Thyroid gland (tissue), 4 donors: ENCODE data around the gene WDR20. TPM values are rescaled to one million over a fixed set of nuclear protein-coding genes. Genes with fewer than 3 reads are reported as not detected.

Experiments used
- DNase-seq, 2 donors: peaks; one replicate each; pipeline ENCODE4 v3.0.0-alpha.2; 2019
- H3K27ac ChIP-seq, 3 donors: fragments of 200-600 bp; sonication (generic); 1 replicate in 2 of 3; 2 replicates in 1 of 3; pipeline ENCODE4 v1.5.1; 2016 to 2019; ENCODE audit warnings: mild to moderate bottlenecking in 1 of 3, moderate library complexity in 1 of 3
- H3K27me3 ChIP-seq: fragments of 200-600 bp; sonication (generic); one replicate; pipeline ENCODE4 v1.5.1; 2019
- H3K36me3 ChIP-seq, 2 donors: fragments of 200-600 bp; sonication (generic); one replicate each; pipeline ENCODE4 v1.5.1; 2016 to 2019
- H3K4me1 ChIP-seq, 2 donors: fragments of 200-600 bp; sonication (generic); one replicate each; pipeline ENCODE4 v1.5.1; 2017 to 2019
- H3K4me3 ChIP-seq, 3 donors: fragments of 200-600 bp; sonication (generic); replicated peaks in 1 of 3; 1 replicate in 2 of 3; 2 replicates in 1 of 3; pipeline ENCODE4 v1.5.1; 2016; ENCODE audit warnings: mild to moderate bottlenecking in 1 of 3
- H3K9me3 ChIP-seq: fragments of 200-600 bp; sonication (generic); one replicate; pipeline ENCODE4 v1.5.1; 2017
- POLR2A ChIP-seq, 2 donors: fragments of 450-650 bp; IDR thresholded peaks; one replicate each; pipeline ENCODE4 v1.6.1; 2017; ENCODE audit warnings: antibody characterized with exemption in 2 of 2, mild to moderate bottlenecking in 2 of 2, moderate library complexity in 1 of 2
- WGBS, 2 donors: methylation state at CpG; one replicate each; pipeline ENCODE4 v1.1.5; 2017; 5-methylcytosine and 5-hydroxymethylcytosine counted together
- intact Hi-C: fragments of 100-400 bp; cut with DNase I; formaldehyde crosslinking; loops from one replicate; pipeline ENCODE4 v1.15.1; 2023
- total RNA-seq, 4 donors: library from RNA; depleted of rRNA; stranded (reverse); fragments of >200 nt; gene quantifications; one replicate each; pipeline ENCODE4 v1.2.3, GENCODE V29; 2016
- TF ChIP-seq, protein P1 (sequence below), 6 experiments: fragments of 200-600 bp in 3 of 6; fragments of 450-650 bp in 3 of 6; sonication (generic) in 3 of 6; IDR thresholded peaks; one replicate each; pipeline ENCODE4 v1.5.1; 2016 to 2019; ENCODE audit warnings: antibody characterized with exemption in 6 of 6, mild to moderate bottlenecking in 2 of 6, inconsistent platforms in 1 of 6, moderate library complexity in 1 of 6

The WDR20 gene
- total RNA-seq, 4 donors from 2014 or later = 27.1 to 48.8 (median 37.6) TPM

GRCh38 chr14:102256716-102257115 lies 117.0 kb downstream of the WDR20 start:
- Histone ChIP-seq H3K27me3 (no peaks in the 10 kb centered on the region), H3K27ac (no peak overlapping the region), H3K36me3 (no peaks in the 10 kb centered on the region), H3K9me3 (no peaks in the 10 kb centered on the region), H3K4me3 (no peak overlapping the region), H3K4me1 (peaks cover 0 to 4% of the 10 kb centered on the region in 2 donors)
- TF ChIP-seq, protein P1, sequence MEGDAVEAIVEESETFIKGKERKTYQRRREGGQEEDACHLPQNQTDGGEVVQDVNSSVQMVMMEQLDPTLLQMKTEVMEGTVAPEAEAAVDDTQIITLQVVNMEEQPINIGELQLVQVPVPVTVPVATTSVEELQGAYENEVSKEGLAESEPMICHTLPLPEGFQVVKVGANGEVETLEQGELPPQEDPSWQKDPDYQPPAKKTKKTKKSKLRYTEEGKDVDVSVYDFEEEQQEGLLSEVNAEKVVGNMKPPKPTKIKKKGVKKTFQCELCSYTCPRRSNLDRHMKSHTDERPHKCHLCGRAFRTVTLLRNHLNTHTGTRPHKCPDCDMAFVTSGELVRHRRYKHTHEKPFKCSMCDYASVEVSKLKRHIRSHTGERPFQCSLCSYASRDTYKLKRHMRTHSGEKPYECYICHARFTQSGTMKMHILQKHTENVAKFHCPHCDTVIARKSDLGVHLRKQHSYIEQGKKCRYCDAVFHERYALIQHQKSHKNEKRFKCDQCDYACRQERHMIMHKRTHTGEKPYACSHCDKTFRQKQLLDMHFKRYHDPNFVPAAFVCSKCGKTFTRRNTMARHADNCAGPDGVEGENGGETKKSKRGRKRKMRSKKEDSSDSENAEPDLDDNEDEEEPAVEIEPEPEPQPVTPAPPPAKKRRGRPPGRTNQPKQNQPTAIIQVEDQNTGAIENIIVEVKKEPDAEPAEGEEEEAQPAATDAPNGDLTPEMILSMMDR (IDR thresholded peaks at IDR 0.05) = no peak
- no peak for TF ChIP-seq POLR2A (IDR thresholded peaks at IDR 0.05)
- 81 to 91% methylated on average over 9 of the region's 9 CpGs for WGBS, 2 donors
- peak in 1 of 2 donors; percentile 8 for DNase-seq
- intact Hi-C loops = no loop called here

DNA sequence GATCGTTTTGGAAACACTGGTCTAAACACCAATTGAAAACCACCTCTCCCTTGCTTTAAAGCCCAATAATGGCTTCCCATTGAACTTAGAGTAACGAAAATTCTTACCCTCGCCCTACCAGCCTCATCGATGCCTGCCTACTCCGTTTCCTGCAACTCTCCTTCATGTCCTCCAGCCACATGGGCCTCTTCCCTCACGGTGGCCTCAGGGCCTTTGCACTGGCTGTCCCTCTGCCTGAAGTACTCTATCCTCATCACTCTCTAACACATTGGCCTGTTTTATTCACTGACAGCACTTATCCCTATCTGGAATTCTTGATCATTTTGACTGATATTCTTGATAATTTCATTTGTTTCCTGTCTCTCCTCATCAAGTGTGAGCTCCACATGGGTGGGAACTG lies 118.4 kb downstream of the WDR20 start:
- no peak for DNase-seq
- WGBS, 2 donors = 93 to 96% methylated on average over 6 of the region's 6 CpGs
- Histone ChIP-seq H3K9me3 (no peaks in the 10 kb centered on the region), H3K4me1 (peaks cover 0 to 4% of the 10 kb centered on the region in 2 donors), H3K36me3 (no peaks in the 10 kb centered on the region), H3K27me3 (no peaks in the 10 kb centered on the region), H3K4me3 (no peak overlapping the region), H3K27ac (no peak overlapping the region)
- intact Hi-C loops = no loop called here
- TF ChIP-seq, protein P1 (IDR thresholded peaks at IDR 0.05) = no peak
- no peak for TF ChIP-seq POLR2A (IDR thresholded peaks at IDR 0.05)

Other genes with a start within 250 kb of the WDR20 start
- 100 to 1,000 TPM; 464 to 818 (median 553) TPM for gene DYNC1H1, start 175.3 kb upstream of the WDR20 start, total RNA-seq
- gene HSP90AA1, start 52.9 kb upstream of the WDR20 start, total RNA-seq = 100 to 1,000 TPM; 217 to 405 (median 278) TPM
- 10 to 100 TPM; 38.6 to 57.7 (median 45.2) TPM for gene MOK, start 165.3 kb downstream of the WDR20 start, total RNA-seq
- 10 to 100 TPM in 3 of 4 donors, 1 to 10 TPM in 1; 9.1 to 14.2 (median 12.9) TPM for gene ZNF839, start 179.8 kb downstream of the WDR20 start, total RNA-seq
- 10 to 100 TPM; 31.9 to 43.3 (median 39.7) TPM for gene CINP, start 223.0 kb downstream of the WDR20 start, total RNA-seq
- 10 to 100 TPM; 11.8 to 23.8 (median 19.0) TPM for gene TECPR2, start 223.0 kb downstream of the WDR20 start, total RNA-seq